Choroid plexus epithelial cell (primary cell): Measurements from ENCODE around the gene MAST3.

Experiments
- DNase-seq: peaks from one replicate; pipeline ENCODE4 v3.0.0-alpha.2; 2010; ENCODE audit warnings: low read depth
- H3K4me3 ChIP-seq: 2 replicates; pipeline ENCODE4 v1.5.1; 2011; ENCODE audit warnings: low read depth, mild to moderate bottlenecking, control low read depth, low read length, moderate library complexity
- TF ChIP-seq, protein P1 (sequence below): conservative IDR thresholded peaks from 2 replicates; pipeline ENCODE4 v1.5.1; 2011; ENCODE audit warnings: low read depth, mild to moderate bottlenecking, control low read depth, inconsistent platforms, low read length, moderate library complexity

MAST3 gene

DNA sequence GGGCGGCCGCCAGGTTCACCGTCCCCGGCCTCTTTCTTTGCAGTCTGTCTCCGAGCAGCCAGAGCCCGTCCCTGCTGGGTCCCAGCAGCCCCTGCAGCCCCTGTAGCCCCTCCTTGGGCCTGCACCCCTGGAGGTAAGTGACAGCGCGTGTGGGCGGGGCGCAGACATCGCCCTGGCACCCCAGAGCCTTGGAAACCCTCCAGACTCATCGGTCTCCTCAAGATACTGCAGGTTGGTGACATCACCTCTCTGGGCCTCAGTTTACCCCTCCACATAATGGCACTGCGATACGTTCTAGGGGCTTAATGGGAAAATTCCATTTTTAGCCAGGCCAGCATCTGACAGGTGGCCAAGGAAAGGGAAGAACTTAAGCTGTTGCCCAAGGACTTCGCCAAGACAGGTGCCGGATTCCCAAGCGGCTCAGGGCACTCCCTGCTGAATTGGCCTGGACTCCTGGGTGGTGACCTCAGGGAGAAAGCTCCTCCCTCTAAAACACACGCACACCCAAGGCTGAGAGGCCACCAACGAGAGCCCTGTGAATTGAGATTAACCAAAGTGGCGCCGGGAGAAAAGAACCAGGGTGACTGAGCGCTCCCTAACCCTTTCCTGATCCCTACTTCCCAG, 13.1 kb downstream of the MAST3 start:
- peak overlapping the region; percentile 72 for H3K4me3 ChIP-seq
- TF ChIP-seq, protein P1, sequence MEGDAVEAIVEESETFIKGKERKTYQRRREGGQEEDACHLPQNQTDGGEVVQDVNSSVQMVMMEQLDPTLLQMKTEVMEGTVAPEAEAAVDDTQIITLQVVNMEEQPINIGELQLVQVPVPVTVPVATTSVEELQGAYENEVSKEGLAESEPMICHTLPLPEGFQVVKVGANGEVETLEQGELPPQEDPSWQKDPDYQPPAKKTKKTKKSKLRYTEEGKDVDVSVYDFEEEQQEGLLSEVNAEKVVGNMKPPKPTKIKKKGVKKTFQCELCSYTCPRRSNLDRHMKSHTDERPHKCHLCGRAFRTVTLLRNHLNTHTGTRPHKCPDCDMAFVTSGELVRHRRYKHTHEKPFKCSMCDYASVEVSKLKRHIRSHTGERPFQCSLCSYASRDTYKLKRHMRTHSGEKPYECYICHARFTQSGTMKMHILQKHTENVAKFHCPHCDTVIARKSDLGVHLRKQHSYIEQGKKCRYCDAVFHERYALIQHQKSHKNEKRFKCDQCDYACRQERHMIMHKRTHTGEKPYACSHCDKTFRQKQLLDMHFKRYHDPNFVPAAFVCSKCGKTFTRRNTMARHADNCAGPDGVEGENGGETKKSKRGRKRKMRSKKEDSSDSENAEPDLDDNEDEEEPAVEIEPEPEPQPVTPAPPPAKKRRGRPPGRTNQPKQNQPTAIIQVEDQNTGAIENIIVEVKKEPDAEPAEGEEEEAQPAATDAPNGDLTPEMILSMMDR = no peak
- no peak for DNase-seq

DNA sequence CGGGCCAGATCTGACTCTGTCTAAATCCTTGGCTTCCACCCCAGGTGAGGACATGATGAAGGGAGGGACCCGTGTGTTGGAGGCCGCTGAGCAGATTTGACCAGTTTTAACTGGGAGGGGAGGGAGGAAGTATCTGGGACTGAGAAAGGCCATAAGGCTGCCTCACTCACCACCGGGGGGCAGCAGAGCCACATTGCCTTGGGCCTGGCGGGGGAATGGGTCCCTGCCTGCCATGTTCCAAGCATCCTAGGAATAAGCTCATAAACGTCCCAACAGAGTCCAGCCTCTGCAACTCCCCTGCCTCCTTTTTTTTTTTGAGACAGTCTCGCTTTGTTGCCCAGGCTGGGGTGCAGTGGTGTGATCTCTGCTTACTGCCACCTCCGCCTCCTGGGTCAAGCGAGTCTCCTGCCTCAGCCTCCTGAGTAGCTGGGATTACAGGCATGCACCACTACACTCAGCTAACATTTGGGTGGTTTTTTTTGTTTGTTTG, 15.5 kb downstream of the MAST3 start:
- TF ChIP-seq, protein P1 = peak; percentile 97
- H3K4me3 ChIP-seq = no peak overlapping the region
- DNase-seq = peak; percentile 88

DNA sequence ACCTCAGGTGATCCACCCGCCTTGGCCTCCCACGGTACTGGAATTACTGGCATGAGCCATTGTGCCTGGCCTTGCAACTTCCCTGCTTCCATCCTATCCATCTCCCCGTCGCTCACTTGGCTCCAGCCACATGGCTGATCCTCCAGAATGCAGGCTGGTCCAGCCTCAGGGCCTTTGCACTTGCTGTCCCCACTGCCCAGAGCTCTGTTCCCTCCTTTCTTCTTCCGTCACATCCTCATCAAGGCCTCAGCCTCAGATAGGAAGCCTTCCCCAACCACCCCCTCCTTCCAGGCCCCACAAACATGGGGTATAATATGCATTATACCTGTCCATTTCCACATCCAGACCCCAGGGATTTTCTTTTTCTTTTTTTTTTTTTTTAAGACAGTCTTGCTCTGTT, 16.2 kb downstream of the MAST3 start:
- TF ChIP-seq, protein P1 = no peak
- no peak overlapping the region for H3K4me3 ChIP-seq
- no peak for DNase-seq

DNA sequence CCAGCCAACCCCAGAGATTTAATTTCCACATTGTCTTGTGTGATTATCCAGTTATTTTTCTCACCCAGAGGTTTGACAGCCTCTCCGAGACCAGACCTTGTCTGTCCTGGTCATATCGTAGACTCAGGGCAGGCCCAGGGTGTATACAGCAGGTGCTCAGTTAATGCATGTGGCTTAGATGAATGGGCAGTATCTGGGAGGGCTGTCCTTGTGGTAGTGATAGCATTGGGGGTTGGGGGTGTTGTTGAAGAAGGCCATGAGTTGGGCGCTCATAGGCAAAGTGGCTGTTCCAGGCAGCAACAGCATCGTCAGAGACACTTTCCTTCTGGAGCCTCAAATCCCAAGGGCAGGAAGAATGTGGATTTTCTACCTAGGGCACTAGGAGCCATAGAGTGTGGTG, 16.9 kb downstream of the MAST3 start:
- TF ChIP-seq, protein P1 = no peak
- no peak for DNase-seq
- no peak overlapping the region for H3K4me3 ChIP-seq

DNA sequence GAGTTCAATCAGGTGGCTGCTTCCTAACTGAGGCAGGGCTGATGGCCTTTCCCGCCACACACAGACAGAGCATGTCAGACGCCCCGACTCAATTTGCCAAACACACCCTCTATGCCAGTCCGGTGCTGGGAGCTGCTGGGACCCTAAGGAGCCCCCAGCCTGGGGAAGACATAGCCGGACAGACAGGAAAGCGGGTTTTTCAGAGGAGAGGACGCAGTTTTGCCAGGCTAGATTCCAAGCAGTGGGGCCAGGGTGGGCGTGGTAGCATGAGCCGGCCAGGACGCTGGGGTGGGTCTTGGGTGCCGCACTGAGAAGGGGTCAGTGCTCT, 19.8 kb downstream of the MAST3 start:
- H3K4me3 ChIP-seq = peak overlapping the region; percentile 44
- DNase-seq = no peak
- TF ChIP-seq, protein P1 = no peak

DNA sequence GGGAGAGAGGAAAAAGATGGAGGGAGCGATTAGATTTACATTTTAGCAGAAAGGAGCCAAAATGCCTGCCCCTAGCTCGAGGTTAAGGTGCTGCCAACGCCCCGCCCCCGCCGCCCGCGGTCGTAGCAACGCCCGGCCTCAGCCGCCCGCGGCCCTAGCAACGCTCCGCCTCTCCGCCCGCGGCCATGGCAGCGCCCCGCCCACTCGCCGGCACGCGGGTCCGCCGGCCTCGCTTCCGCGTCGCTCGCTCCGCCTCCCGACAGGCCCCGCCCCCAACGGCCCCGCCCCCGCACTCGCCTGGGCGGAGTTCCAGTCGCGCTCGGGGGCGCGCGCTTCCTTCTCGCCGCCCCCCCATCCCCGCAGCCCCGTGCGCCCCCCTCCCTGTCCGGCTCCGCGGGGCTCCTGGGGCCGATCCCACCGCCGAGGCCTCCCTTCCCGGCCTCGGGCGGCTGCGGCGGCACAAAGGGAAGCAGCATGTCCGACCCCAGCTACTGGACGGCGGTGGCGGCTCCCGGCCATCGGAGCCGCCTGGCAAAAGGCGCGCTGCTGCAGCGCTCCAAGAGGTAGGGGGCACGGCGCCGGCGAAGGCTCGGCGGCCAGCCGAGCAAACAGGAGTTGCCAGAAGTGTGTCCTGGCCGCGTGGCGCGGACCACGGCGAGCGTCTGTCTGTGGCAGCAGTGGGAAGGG, 20.3 kb downstream of the MAST3 start:
- TF ChIP-seq, protein P1 = no peak

DNA sequence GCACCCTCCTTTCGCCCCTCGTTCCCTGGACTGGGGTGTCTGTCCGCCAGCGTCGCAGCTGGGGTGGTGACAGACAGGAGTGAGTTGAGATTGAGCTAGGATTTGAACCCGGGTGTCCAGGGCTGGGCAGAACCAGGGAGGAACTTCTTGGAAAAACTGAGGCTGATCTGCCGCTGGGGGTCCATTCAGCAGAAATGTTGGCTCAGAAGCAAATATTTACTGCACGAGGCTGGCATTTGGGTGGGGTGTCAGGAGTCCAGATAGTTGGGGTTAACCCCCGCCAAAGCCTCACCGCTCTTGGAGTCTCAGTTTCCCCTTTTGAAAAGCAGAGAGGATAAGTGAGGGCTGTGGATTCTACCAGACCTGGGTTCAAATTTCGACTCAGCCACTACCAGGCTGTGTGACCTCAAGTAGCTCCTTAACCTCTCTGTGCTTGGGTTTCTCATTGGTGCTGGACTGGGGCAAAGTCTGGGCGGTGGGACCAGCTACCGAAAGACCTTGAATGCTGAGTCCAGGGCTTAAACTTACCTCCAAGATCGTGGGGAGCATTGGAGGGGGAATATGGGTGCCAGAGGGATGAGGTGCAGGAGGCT, 20.9 kb downstream of the MAST3 start:
- TF ChIP-seq, protein P1 = no peak
- peak overlapping the region; percentile 68 for H3K4me3 ChIP-seq
- DNase-seq = no peak

More for the DNA sequence above, 20.3 kb downstream of the MAST3 start:
- peak overlapping the region; percentile 68 for H3K4me3 ChIP-seq
- DNase-seq = peak; percentile 85
